ENCODE measurements around the gene EMC1.
"Not testable (repeated sequence)": the region's sequence is repeated elsewhere in the genome, so short reads cannot be mapped to it uniquely, and the experiment has no call there.

Gene EMC1

GRCh38 chr1:19251305-19252196, at the start of gene EMC1, which contains the start of gene MRTO4:
Gene EMC1, minus strand, starts transcription at chr1:19251524. Its CDS starts 15 bp downstream, at chr1:19251509.
Gene MRTO4, plus strand, starts transcription at chr1:19251805. Its CDS starts 31 bp downstream, at chr1:19251836.
- DNase-seq (ENCODE audit: low spot score): peak; percentile 83

- no peak for DNase-seq (ENCODE audit: low spot score)
Measured at GRCh38 chr1:19300211-19300610, 48.9 kb upstream of the EMC1 start.

- no peak for DNase-seq (ENCODE audit: low spot score)
Measured at GRCh38 chr1:19294638-19295037, 43.3 kb upstream of the EMC1 start.

GRCh38 chr1:19289244-19289643, 37.9 kb upstream of the EMC1 start:
- DNase-seq (ENCODE audit: low spot score): no peak

- DNase-seq (ENCODE audit: low spot score): peak; percentile 70
Measured at GRCh38 chr1:19288324-19289241, 37.3 kb upstream of the EMC1 start, which contains the start of gene AKR7A3. Gene AKR7A3, minus strand, starts transcription at chr1:19288770. Its CDS starts 61 bp downstream, at chr1:19288709.

GRCh38 chr1:19287436-19288185, 36.3 kb upstream of the EMC1 start:
- DNase-seq (ENCODE audit: low spot score): no peak

- not testable (repeated sequence) for DNase-seq (ENCODE audit: low spot score)
Measured at GRCh38 chr1:19285807-19286206, 34.5 kb upstream of the EMC1 start.

GRCh38 chr1:19285366-19285765, 34.0 kb upstream of the EMC1 start:
- not testable (repeated sequence) for DNase-seq (ENCODE audit: low spot score)

GRCh38 chr1:19284881-19285280, 33.6 kb upstream of the EMC1 start:
- DNase-seq (ENCODE audit: low spot score): no peak

- no peak for DNase-seq (ENCODE audit: low spot score)
Measured at GRCh38 chr1:19283891-19284290, 32.6 kb upstream of the EMC1 start.

GRCh38 chr1:19274636-19275035, 23.3 kb upstream of the EMC1 start:
- DNase-seq (ENCODE audit: low spot score): no peak

- not testable (repeated sequence) for DNase-seq (ENCODE audit: low spot score)
Measured at GRCh38 chr1:19273844-19274531, 22.7 kb upstream of the EMC1 start.

GRCh38 chr1:19273106-19273843, 22.0 kb upstream of the EMC1 start:
- DNase-seq (ENCODE audit: low spot score): no peak

- no peak for DNase-seq (ENCODE audit: low spot score)
Measured at GRCh38 chr1:19272064-19272463, 20.7 kb upstream of the EMC1 start.

GRCh38 chr1:19270343-19270730, 19.0 kb upstream of the EMC1 start:
- not testable (repeated sequence) for DNase-seq (ENCODE audit: low spot score)

GRCh38 chr1:19269427-19270342, 18.4 kb upstream of the EMC1 start:
- DNase-seq (ENCODE audit: low spot score): not testable (repeated sequence)

- no peak for DNase-seq (ENCODE audit: low spot score)
Measured at GRCh38 chr1:19268445-19268844, 17.1 kb upstream of the EMC1 start.

GRCh38 chr1:19262744-19263143, 11.4 kb upstream of the EMC1 start:
- no peak for DNase-seq (ENCODE audit: low spot score)

GRCh38 chr1:19262047-19262446, 10.7 kb upstream of the EMC1 start:
- no peak for DNase-seq (ENCODE audit: low spot score)
